Karpas-422 (cell line): Measurements from ENCODE around the gene CSMD2. TPM values are rescaled to one million over a fixed set of nuclear protein-coding genes. Genes with fewer than 3 reads are reported as not detected.

Source experiments
- DNase-seq: peaks from one replicate; pipeline ENCODE4 v3.0.0-alpha.2; 2015
- H2AFZ ChIP-seq: fragments of 200-600 bp; sonication (generic); 2 replicates; pipeline ENCODE4 v1.6.1; 2014; ENCODE audit warnings: antibody characterized with exemption, low read length, mixed read lengths
- H3K27ac ChIP-seq: fragments of 200-600 bp; sonication (generic); 2 replicates; pipeline ENCODE4 v1.5.1; 2014; ENCODE audit warnings: mild to moderate bottlenecking, low read length, moderate library complexity
- H3K27me3 ChIP-seq: fragments of 200-600 bp; sonication (generic); 2 replicates; pipeline ENCODE4 v1.6.1; 2014; ENCODE audit warnings: low read length, mixed read lengths
- H3K36me3 ChIP-seq: fragments of 200-600 bp; sonication (generic); 2 replicates; pipeline ENCODE4 v1.6.1; 2014; ENCODE audit warnings: low read length, mixed read lengths; ENCODE audit not compliant: insufficient read depth
- H3K4me1 ChIP-seq: fragments of 200-600 bp; sonication (generic); 2 replicates; pipeline ENCODE4 v1.6.1; 2014; ENCODE audit warnings: mild to moderate bottlenecking, low read length, mixed read lengths
- H3K4me2 ChIP-seq: fragments of 200-600 bp; sonication (generic); 2 replicates; pipeline ENCODE4 v1.6.1; 2014; ENCODE audit warnings: low read length, low read depth, mild to moderate bottlenecking; ENCODE audit not compliant: poor library complexity, severe bottlenecking
- H3K4me3 ChIP-seq: fragments of 200-600 bp; sonication (generic); 2 replicates; pipeline ENCODE4 v1.5.1; 2014; ENCODE audit warnings: mild to moderate bottlenecking, antibody characterized with exemption, low read length, mixed read lengths
- H3K79me2 ChIP-seq: fragments of 200-600 bp; sonication (generic); 2 replicates; pipeline ENCODE4 v1.6.1; 2014; ENCODE audit warnings: mild to moderate bottlenecking, low read length, mixed read lengths
- H3K9ac ChIP-seq: fragments of 200-600 bp; sonication (generic); 2 replicates; pipeline ENCODE4 v1.6.0; 2014; ENCODE audit warnings: low read length
- H3K9me2 ChIP-seq: fragments of 200-600 bp; sonication (generic), shearing (Covaris generic); replicated peaks from 2 replicates; pipeline ENCODE4 v1.6.0; 2014; ENCODE audit warnings: mild to moderate bottlenecking, low read length, moderate library complexity; ENCODE audit not compliant: insufficient read depth
- H3K9me3 ChIP-seq: fragments of 300-700, 200-600 bp; sonication (generic); 2 replicates; pipeline ENCODE4 v1.6.1; 2014; ENCODE audit warnings: low read length, mixed read lengths
- H4K20me1 ChIP-seq: fragments of 200-600 bp; sonication (generic); 2 replicates; pipeline ENCODE4 v1.6.1; 2014; ENCODE audit warnings: mild to moderate bottlenecking, antibody characterized with exemption, low read length, low read depth; ENCODE audit not compliant: insufficient read depth
- total RNA-seq: library from RNA; depleted of rRNA; stranded (reverse); fragments of >200 nt; shearing (Covaris generic); gene quantifications from 2 replicates; pipeline ENCODE4 v1.2.3, GENCODE V29; 2014; ENCODE audit warnings: low replicate concordance

CSMD2 gene
- total RNA-seq, 1 experiment from 2014 or later: 0.19 TPM

DNA sequence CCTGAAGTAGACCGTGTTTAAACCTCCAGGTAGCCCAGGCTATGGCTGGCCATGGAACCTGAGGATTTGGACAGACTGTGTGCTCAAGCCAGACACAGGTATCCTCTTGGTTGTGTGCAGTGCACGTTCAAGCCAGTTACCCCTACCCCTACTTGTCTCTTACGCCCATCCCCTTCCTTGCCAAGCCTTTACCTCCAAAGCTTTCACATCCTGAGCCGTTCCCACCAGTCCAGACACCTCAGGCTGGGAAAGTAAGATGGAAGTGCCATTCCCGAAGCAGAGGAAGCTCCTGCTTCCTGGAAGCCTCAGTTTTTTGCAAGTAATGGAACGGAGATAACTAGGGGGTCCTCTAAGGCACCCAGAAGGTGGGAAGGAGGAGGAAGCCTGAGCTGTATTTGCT, 342.6 kb downstream of the CSMD2 start:
- DNase-seq: no peak
- Histone ChIP-seq H3K4me1 (no peaks in the 10 kb centered on the region; the same call in none of the 2 replicates), H3K4me3 (no peak overlapping the region), H3K79me2 (no peaks in the 10 kb centered on the region), H3K36me3 (no peaks in the 10 kb centered on the region), H3K9me2 (no peaks in the 10 kb centered on the region), H3K27ac (no peak overlapping the region), H2AFZ (no peak overlapping the region), H4K20me1 (no peaks in the 10 kb centered on the region), H3K27me3 (0 out of 2 replicates have a peak, but pooled peaks cover 3% of the 10 kb centered on the region), H3K4me2 (no peak overlapping the region), H3K9ac (no peak overlapping the region), H3K9me3 (no peaks in the 10 kb centered on the region)

DNA sequence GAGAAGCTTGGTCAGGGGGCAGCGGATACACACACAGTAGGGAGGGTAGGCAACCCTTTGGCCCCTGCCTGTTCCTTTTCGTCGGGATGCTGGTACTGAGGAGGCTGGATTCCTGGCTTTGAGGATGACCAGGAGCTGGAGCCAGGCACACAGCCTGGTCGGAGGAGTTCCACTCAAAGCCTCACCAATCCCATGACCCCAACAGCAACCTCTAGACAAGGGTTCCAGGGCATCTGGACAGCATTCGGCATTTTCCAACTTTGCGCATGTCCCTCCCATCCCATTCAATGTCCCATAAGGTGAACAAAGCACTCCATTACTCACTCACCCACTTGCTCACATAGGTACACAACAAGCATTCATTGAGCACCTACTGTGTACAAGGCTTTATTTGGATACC, 343.7 kb downstream of the CSMD2 start:
- Histone ChIP-seq H3K4me2 (no peak overlapping the region), H3K27ac (no peak overlapping the region), H3K27me3 (0 out of 2 replicates have a peak, but pooled peaks cover 3% of the 10 kb centered on the region), H3K4me1 (no peaks in the 10 kb centered on the region; the same call in none of the 2 replicates), H2AFZ (no peak overlapping the region), H3K4me3 (no peak overlapping the region), H3K9me3 (no peaks in the 10 kb centered on the region), H3K9me2 (no peaks in the 10 kb centered on the region), H3K79me2 (no peaks in the 10 kb centered on the region), H4K20me1 (no peaks in the 10 kb centered on the region), H3K36me3 (no peaks in the 10 kb centered on the region), H3K9ac (no peak overlapping the region)
- DNase-seq: no peak

DNA sequence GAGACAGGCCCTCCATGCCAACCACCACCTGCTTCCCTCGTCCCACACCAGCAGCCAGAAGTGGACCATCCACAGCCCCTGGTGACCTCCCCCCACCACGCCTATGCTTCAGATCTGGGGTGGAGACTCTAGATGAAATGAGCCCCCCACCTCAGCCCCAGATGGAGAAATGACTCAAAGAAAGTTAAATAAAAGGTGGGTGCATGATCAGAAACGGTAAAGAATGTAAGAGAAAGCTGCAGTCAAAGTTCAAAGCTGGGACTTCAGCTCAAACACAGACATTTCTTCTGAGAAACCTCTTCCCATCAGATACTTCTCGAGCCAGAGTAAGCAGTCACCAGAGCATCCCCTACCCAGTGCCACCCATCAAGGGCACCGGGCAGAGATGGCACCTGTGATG, 344.2 kb downstream of the CSMD2 start:
- DNase-seq: no peak

DNA sequence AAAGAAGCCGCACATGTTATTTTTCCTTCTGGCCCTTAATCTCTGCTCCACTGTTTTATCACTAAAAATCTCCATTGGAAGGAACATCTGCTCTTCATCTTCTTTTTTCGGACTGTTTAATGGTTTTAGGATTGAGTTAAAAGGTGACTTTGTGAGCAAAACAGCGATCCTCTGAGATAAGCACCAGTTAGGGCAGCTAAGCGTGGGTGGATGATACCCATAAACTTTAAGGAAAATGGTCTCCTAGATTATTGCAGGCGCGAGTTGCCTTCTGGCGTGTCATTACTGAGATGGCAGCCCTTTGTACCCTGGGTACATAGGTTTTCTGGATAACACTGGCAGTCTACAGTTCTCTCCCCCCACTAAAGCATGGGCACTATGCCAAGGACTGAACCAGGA, 345.1 kb downstream of the CSMD2 start:
- H2AFZ ChIP-seq: no peak overlapping the region
- H3K9ac ChIP-seq: no peak overlapping the region
- DNase-seq: no peak
- no peak overlapping the region for H3K4me3 ChIP-seq
- H4K20me1 ChIP-seq: no peaks in the 10 kb centered on the region
- H3K9me3 ChIP-seq: no peaks in the 10 kb centered on the region
- H3K36me3 ChIP-seq: no peaks in the 10 kb centered on the region
- no peak overlapping the region for H3K4me2 ChIP-seq
- H3K9me2 ChIP-seq: no peaks in the 10 kb centered on the region
- H3K27me3 ChIP-seq: 0 out of 2 replicates have a peak, but pooled peaks cover 3% of the 10 kb centered on the region
- no peak overlapping the region for H3K27ac ChIP-seq
- no peaks in the 10 kb centered on the region; the same call in none of the 2 replicates for H3K4me1 ChIP-seq
- no peaks in the 10 kb centered on the region for H3K79me2 ChIP-seq

More for the DNA sequence above, 344.2 kb downstream of the CSMD2 start:
- H3K4me3 ChIP-seq: no peak overlapping the region
- 0 out of 2 replicates have a peak, but pooled peaks cover 3% of the 10 kb centered on the region for H3K27me3 ChIP-seq
- no peaks in the 10 kb centered on the region; the same call in none of the 2 replicates for H3K4me1 ChIP-seq
- H3K4me2 ChIP-seq: no peak overlapping the region
- H3K27ac ChIP-seq: no peak overlapping the region
- no peaks in the 10 kb centered on the region for H3K79me2 ChIP-seq
- no peak overlapping the region for H2AFZ ChIP-seq
- H3K9me2 ChIP-seq: no peaks in the 10 kb centered on the region
- no peak overlapping the region for H3K9ac ChIP-seq
- no peaks in the 10 kb centered on the region for H3K36me3 ChIP-seq
- H3K9me3 ChIP-seq: no peaks in the 10 kb centered on the region
- no peaks in the 10 kb centered on the region for H4K20me1 ChIP-seq

DNA sequence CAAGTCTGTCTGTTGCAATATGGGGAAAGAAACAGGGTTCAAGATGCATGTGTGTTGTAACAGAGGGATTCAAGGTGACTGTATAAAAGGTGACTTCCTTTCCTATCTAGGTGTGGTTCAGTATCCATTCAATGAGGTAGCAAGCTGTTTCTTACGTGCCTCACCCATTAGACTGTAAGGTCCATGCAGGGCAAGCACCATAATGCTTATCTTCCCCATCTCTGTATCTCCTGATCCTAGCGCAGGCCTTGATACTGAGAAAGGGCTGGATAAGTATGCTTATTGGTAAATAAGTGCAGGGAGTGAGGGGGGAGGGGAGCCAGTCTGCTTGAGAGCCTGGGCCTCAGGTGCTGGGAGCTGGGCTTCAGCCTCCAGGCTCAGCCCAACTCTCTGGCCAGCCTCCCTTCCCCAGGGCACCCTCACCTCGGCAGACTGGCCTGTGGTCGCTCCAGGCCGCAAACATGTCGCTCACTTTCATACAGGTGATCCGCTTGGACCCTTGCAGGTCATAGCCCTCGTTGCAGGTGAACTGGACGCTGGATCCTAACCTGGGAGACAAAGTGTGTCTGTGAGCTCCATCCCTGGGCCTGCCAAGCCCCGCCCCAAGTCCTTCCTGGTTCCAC, 345.6 kb downstream of the CSMD2 start:
- H3K27ac ChIP-seq: no peak overlapping the region

DNA sequence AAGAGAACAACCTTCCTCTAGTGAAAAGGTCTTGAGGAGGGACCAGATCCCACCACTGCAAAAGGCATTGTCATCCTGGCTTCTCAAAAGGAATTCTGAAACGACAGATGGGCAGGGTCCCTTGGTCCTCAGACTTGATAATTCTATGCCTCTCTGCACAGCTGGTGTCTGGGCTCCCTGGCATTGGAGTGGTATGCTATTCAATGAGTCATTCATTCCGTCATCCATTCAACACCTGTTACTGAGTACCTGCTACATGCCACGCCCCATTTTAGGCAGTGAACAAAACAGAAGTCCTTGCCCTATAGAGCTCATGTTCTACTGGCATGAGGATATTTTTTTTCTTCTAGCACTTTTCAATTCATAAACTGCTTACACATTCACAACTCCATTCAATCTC, 347.0 kb downstream of the CSMD2 start:
- Histone ChIP-seq H3K4me1 (no peaks in the 10 kb centered on the region), H4K20me1 (no peaks in the 10 kb centered on the region), H3K9ac (no peak overlapping the region), H3K36me3 (no peaks in the 10 kb centered on the region), H3K9me2 (no peaks in the 10 kb centered on the region), H2AFZ (no peak overlapping the region), H3K27ac (no peak overlapping the region), H3K9me3 (no peaks in the 10 kb centered on the region), H3K27me3 (no peaks in the 10 kb centered on the region), H3K4me2 (no peak overlapping the region), H3K4me3 (no peak overlapping the region), H3K79me2 (no peaks in the 10 kb centered on the region)
- no peak for DNase-seq

More for the DNA sequence above, 345.6 kb downstream of the CSMD2 start:
- Histone ChIP-seq H3K9me3 (no peaks in the 10 kb centered on the region), H4K20me1 (no peaks in the 10 kb centered on the region), H3K9ac (no peak overlapping the region), H3K4me3 (no peak overlapping the region), H2AFZ (no peak overlapping the region), H3K9me2 (no peaks in the 10 kb centered on the region), H3K27me3 (0 out of 2 replicates have a peak, but pooled peaks cover 2% of the 10 kb centered on the region), H3K4me1 (no peaks in the 10 kb centered on the region; the same call in none of the 2 replicates), H3K36me3 (no peaks in the 10 kb centered on the region), H3K79me2 (no peaks in the 10 kb centered on the region), H3K4me2 (no peak overlapping the region)
- no peak for DNase-seq

DNA sequence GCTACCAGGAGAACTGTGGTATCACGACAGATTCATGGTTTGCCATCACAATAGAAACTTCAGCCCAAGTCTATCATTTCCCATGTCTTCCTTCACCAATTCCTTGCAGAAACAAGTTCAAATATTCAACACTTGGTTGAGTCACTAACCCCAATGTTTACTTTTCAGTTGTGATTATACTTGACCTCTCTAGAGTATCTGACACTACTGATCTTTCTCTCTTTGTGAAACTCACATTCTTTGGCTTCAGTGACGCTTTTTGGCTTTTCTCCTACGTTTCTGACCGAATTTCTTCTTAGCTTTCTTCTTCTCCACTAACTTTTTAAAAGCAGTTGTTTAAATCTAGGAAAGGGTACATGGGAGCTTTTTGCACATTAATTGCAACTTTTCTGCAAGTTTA, 350.0 kb downstream of the CSMD2 start:
- no peaks in the 10 kb centered on the region for H4K20me1 ChIP-seq
- no peaks in the 10 kb centered on the region for H3K9me2 ChIP-seq
- no peak overlapping the region for H3K27ac ChIP-seq
- H3K4me2 ChIP-seq: no peak overlapping the region
- H3K4me3 ChIP-seq: no peak overlapping the region
- H3K36me3 ChIP-seq: no peaks in the 10 kb centered on the region
- H3K4me1 ChIP-seq: no peaks in the 10 kb centered on the region
- no peaks in the 10 kb centered on the region for H3K79me2 ChIP-seq
- no peaks in the 10 kb centered on the region for H3K9me3 ChIP-seq
- no peak overlapping the region for H2AFZ ChIP-seq
- DNase-seq: no peak
- H3K9ac ChIP-seq: no peak overlapping the region
- no peaks in the 10 kb centered on the region for H3K27me3 ChIP-seq

DNA sequence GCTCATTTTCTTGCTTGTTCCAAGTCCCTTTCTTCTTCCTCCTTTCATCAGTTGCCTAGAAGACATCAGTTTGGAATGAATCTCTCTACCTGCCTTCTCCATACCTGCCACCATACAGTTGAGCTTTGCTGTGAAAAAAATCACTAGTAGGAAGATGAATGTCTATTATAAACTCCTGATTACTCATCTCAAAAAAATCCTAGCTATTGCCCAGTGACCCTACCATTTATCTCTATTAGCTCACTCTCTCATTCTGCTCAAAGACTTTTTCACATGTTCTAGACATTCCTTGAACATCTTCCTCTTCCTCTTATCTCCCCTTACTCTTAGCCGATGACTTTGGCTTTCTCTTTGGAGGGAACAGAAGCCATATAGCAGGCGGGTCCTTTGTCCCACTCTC, 350.9 kb downstream of the CSMD2 start:
- H3K9me2 ChIP-seq: no peaks in the 10 kb centered on the region
- no peak overlapping the region for H3K4me2 ChIP-seq
- H4K20me1 ChIP-seq: no peaks in the 10 kb centered on the region
- no peak for DNase-seq
- H3K79me2 ChIP-seq: no peaks in the 10 kb centered on the region
- H3K9me3 ChIP-seq: peaks cover under 1% of the 10 kb centered on the region; the same call in 1 of the 2 replicates
- no peak overlapping the region for H3K9ac ChIP-seq
- no peaks in the 10 kb centered on the region for H3K36me3 ChIP-seq
- no peaks in the 10 kb centered on the region for H3K4me1 ChIP-seq
- no peak overlapping the region for H3K27ac ChIP-seq
- no peaks in the 10 kb centered on the region for H3K27me3 ChIP-seq
- no peak overlapping the region for H3K4me3 ChIP-seq
- H2AFZ ChIP-seq: no peak overlapping the region
